Peyer's patch (tissue), 4 donors: ENCODE measurements around the gene PLCD4. TPM values are rescaled to one million over a fixed set of nuclear protein-coding genes. Genes with fewer than 3 reads are reported as not detected.

Experiments
- DNase-seq, 3 donors: peaks; one replicate each; pipeline ENCODE4 v3.0.0-alpha.2; 2017 to 2019
- H3K27ac ChIP-seq, 4 donors: fragments of 200-600 bp; sonication (generic); one replicate each; pipeline ENCODE4 v1.5.1; 2016 to 2019
- H3K27me3 ChIP-seq, 2 donors: fragments of 200-600 bp; sonication (generic); one replicate each; pipeline ENCODE4 v1.5.1; 2019
- H3K36me3 ChIP-seq, 3 donors: fragments of 200-600 bp; sonication (generic); one replicate each; pipeline ENCODE4 v1.5.1; 2016 to 2019
- H3K4me1 ChIP-seq, 4 donors: fragments of 200-600 bp; sonication (generic); one replicate each; pipeline ENCODE4 v1.5.1; 2016 to 2019
- H3K4me3 ChIP-seq, 4 donors: fragments of 200-600 bp; sonication (generic); 1 replicate in 3 of 4; 2 replicates in 1 of 4; pipeline ENCODE4 v1.5.1; 2016 to 2019; ENCODE audit warnings: mild to moderate bottlenecking in 1 of 4
- H3K9me3 ChIP-seq, 4 donors: fragments of 200-600 bp; sonication (generic); one replicate each; pipeline ENCODE4 v1.5.1; 2016 to 2019; ENCODE audit warnings: mild to moderate bottlenecking in 1 of 4
- POLR2A ChIP-seq, 2 donors: fragments of 450-650 bp; IDR thresholded peaks; one replicate each; pipeline ENCODE4 v1.5.1; 2017; ENCODE audit warnings: antibody characterized with exemption in 2 of 2, mild to moderate bottlenecking in 2 of 2, moderate library complexity in 2 of 2
- total RNA-seq, 4 donors: library from RNA; depleted of rRNA; stranded (reverse); fragments of >200 nt; gene quantifications; one replicate each; pipeline ENCODE4 v1.1.0, GENCODE V29; 2016
- TF ChIP-seq, protein P1 (sequence below), 6 experiments: fragments of 450-650 bp in 4 of 6; fragments of 200-600 bp in 2 of 6; sonication (generic) in 1 of 6; IDR thresholded peaks; one replicate each; pipeline ENCODE4 v1.5.1; 2017 to 2019; ENCODE audit warnings: antibody characterized with exemption in 6 of 6, mild to moderate bottlenecking in 3 of 6, moderate library complexity in 1 of 6

Gene PLCD4
- total RNA-seq, 4 donors from 2014 or later: 1.5 to 9.9 (median 3.6) TPM; not detected in 1

DNA sequence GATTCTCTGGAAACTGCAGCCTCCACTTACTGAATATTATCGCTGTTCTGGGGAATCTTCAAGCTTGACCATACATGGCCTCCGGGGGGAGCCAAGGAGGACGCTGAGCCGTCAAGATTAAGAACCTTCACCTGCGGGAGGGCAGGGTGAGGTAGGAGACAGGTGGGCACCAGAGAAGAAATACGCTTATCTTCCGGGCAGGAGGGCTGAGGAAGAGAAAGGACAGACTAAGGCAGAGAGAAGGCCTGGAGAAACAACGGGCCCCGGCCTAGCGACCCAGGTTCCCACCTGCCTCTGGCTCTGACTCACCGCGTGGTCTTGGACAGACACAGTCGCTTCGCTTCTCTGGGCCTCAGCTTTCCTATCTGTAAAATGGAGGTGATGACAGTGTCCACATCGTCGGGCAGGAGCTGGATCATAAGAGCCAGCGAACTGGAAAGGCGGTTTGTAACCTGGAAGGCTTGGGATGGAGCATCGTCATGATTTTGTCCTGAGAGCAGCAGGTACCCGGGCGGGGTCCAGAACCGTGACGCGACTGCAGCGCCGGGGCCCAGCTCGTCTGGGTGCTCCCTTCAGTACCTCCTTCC lies 51.1 kb downstream of the PLCD4 start:
- DNase-seq: peak; percentile 65 to 80 (median 71)
- H3K27me3 ChIP-seq: no peaks in the 10 kb centered on the region
- no peaks in the 10 kb centered on the region for H3K9me3 ChIP-seq
- H3K4me1 ChIP-seq: peaks cover 0 to 11% (median 2%) of the 10 kb centered on the region in 4 donors
- H3K27ac ChIP-seq: peak overlapping the region; percentile 69 to 81 (median 77)
- H3K36me3 ChIP-seq: peaks cover 0 to 58% (median 0%) of the 10 kb centered on the region in 3 donors
- peak overlapping the region; percentile 76 to 94 (median 80) for H3K4me3 ChIP-seq
- TF ChIP-seq, protein P1, sequence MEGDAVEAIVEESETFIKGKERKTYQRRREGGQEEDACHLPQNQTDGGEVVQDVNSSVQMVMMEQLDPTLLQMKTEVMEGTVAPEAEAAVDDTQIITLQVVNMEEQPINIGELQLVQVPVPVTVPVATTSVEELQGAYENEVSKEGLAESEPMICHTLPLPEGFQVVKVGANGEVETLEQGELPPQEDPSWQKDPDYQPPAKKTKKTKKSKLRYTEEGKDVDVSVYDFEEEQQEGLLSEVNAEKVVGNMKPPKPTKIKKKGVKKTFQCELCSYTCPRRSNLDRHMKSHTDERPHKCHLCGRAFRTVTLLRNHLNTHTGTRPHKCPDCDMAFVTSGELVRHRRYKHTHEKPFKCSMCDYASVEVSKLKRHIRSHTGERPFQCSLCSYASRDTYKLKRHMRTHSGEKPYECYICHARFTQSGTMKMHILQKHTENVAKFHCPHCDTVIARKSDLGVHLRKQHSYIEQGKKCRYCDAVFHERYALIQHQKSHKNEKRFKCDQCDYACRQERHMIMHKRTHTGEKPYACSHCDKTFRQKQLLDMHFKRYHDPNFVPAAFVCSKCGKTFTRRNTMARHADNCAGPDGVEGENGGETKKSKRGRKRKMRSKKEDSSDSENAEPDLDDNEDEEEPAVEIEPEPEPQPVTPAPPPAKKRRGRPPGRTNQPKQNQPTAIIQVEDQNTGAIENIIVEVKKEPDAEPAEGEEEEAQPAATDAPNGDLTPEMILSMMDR (IDR thresholded peaks at IDR 0.05): peak in 4 of 6 experiments; percentile 40 to 56 (median 50)
- no peak for TF ChIP-seq POLR2A (IDR thresholded peaks at IDR 0.05)

DNA sequence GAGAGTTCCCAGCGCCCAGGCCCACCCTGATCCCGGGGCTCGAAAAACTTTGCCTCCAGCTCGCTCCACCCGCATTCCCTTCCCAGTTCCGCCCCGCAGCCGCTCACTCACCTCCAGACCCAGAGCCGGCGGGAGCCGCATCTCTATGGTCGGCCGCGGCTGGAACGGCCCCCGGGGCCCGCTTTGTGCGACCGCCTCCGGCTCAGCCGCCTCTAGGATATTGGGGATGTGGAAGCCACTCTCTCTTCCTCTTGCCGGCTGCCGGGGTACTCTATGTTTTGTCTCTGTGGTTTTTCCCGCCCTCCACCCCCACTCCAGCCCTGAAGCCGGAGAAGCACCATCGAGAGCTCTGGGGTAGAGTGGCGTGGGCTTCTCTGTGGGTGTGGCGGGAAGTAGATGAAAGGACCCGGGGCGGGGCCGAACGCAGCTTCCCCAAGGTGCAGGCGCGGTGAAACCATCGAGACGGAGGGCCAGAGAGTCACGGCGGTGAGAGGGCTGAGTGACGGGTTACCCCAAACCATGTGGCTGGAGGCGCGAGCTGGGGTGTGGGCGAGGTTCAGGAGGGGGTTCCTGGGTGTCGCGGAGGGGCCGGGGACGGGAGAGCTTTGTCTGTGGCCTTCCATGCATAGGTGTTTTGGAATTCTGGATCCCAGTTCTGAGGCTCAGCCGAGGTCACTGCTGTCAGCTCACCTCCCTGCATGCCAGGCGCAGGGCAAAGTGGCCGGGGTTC lies 51.7 kb downstream of the PLCD4 start, which contains the start of the genes BCS1L and ZNF142:
TSS of gene BCS1L (plus strand) at position 426 of the 730 bp plus-strand sequence. CDS start 1,305 bp downstream, outside the sequence.
TSS of gene ZNF142 (minus strand) at position 366 of the 730 bp plus-strand sequence. CDS start 3,194 bp downstream, outside the sequence.
- Histone ChIP-seq H3K4me3 (peak within 1 kb of the TSS; percentile 76 to 94 (median 80)), H3K27ac (peak within 1 kb of the TSS; percentile 69 to 81 (median 77)), H3K9me3 (no peaks in the 10 kb centered on the region), H3K27me3 (no peaks in the 10 kb centered on the region), H3K4me1 (peaks cover 0 to 11% (median 2%) of the 10 kb centered on the region in 4 donors), H3K36me3 (peaks cover 0 to 58% (median 0%) of the 10 kb centered on the region in 3 donors)
- peak; percentile 94 to 97 (median 95) for DNase-seq
- TF ChIP-seq, protein P1 (IDR thresholded peaks at IDR 0.05): no peak
- TF ChIP-seq POLR2A (IDR thresholded peaks at IDR 0.05): peak; percentile 44 to 59

DNA sequence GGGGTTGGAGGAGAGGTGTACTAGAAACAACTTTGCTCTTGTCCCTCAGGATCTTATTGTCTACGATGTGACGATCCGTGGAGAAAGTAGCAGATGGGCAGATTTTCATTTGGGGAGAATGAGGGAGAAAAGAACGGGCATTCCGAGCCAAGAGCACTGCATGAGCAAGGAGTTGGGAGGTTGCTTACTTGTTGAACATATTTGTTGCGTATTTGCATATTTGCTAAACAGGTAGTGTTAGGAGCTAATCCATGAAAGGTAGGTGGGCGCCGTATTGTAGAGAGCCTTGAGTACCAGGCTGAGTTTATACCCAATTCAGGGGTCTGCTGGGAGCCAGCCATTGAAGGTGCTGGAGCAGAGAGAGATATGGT lies 52.3 kb downstream of the PLCD4 start:
- Histone ChIP-seq H3K9me3 (no peaks in the 10 kb centered on the region), H3K36me3 (peaks cover 0 to 58% (median 0%) of the 10 kb centered on the region in 3 donors), H3K4me1 (peaks cover 0 to 11% (median 2%) of the 10 kb centered on the region in 4 donors), H3K27ac (peak overlapping the region; percentile 69 to 81 (median 77)), H3K4me3 (peak overlapping the region; percentile 76 to 94 (median 80)), H3K27me3 (no peaks in the 10 kb centered on the region)
- TF ChIP-seq POLR2A (IDR thresholded peaks at IDR 0.05): no peak
- TF ChIP-seq, protein P1 (IDR thresholded peaks at IDR 0.05): no peak
- no peak for DNase-seq

DNA sequence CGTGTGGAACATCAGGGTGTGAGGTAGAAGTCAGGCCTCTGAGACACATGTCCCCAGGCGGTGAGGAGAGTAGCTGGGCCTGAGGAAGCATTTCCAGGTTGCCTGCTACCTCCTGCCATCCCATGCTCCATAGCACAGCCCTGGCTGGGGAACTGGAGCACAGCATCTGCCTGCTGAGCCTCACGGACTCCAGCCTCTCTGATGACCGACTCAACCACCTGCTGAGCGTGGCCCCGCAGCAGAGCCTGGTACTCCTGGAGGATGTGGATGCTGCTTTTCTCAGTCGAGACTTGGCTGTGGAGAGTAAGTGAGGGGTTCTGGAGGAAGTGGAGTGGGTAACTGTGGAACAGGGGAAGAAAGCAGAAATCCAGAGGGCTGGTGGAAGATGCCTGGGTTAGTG lies 54.7 kb downstream of the PLCD4 start:
- no peak for TF ChIP-seq POLR2A (IDR thresholded peaks at IDR 0.05)
- TF ChIP-seq, protein P1 (IDR thresholded peaks at IDR 0.05): no peak
- Histone ChIP-seq H3K9me3 (no peaks in the 10 kb centered on the region), H3K4me3 (no peak overlapping the region), H3K27ac (no peak overlapping the region), H3K4me1 (peaks cover 0 to 11% (median 2%) of the 10 kb centered on the region in 4 donors), H3K36me3 (peaks cover 0 to 58% (median 0%) of the 10 kb centered on the region in 3 donors), H3K27me3 (no peaks in the 10 kb centered on the region)
- no peak for DNase-seq

DNA sequence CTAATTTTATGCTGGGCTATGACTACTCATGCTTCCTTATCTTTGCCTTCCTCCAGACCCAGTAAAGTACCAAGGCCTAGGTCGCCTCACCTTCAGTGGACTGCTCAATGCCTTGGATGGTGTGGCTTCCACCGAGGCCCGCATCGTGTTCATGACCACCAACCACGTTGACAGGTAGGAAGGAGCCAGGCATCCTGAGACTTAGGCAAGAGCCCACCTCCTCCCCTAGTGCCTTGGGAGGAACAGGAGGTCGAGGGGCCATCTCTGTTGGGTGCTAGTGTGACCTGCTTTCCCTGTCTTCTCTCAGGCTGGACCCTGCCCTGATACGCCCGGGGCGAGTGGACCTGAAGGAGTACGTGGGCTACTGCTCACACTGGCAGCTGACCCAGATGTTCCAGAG lies 55.1 kb downstream of the PLCD4 start:
- H3K4me3 ChIP-seq: no peak overlapping the region
- TF ChIP-seq, protein P1 (IDR thresholded peaks at IDR 0.05): no peak
- TF ChIP-seq POLR2A (IDR thresholded peaks at IDR 0.05): no peak
- no peaks in the 10 kb centered on the region for H3K9me3 ChIP-seq
- no peaks in the 10 kb centered on the region for H3K27me3 ChIP-seq
- peaks cover 0 to 62% (median 0%) of the 10 kb centered on the region in 3 donors for H3K36me3 ChIP-seq
- no peak overlapping the region for H3K27ac ChIP-seq
- peaks cover 0 to 11% (median 2%) of the 10 kb centered on the region in 4 donors for H3K4me1 ChIP-seq
- DNase-seq: no peak
